K562 (cell line): ENCODE results near the gene ADRA1B. TPM values are rescaled to one million over a fixed set of nuclear protein-coding genes. Genes with fewer than 3 reads are reported as not detected.

Source experiments
- ATAC-seq: fragments of 200-7000 bp; cut with Tn5 transposase; 3 replicates; pipeline ENCODE4 v1.9.1; 2020; ENCODE audit warnings: moderate library complexity
- BruUV-seq: library from RNA; stranded (reverse); fragments of 400-500 nt; replicated peaks from 2 replicates; lab custom pipeline; 2021; lab: Mats Ljungman, UMichigan
- CTCF ChIA-PET: fragments of 300-600 bp; formaldehyde crosslinking; extraction: SDS; loops from one replicate; lab custom pipeline; 2021; ENCODE audit warnings: low intra/inter-chr PET ratio; lab: Yijun Ruan, JAX
- POLR2A ChIA-PET: fragments of 300-600, 350-650 bp; sonication (Branson Sonifier 250); formaldehyde crosslinking; extraction: SDS; loops from one replicate; lab custom pipeline; 2021; ENCODE audit warnings: antibody characterized with exemption, inconsistent platforms; lab: Yijun Ruan, JAX
- DNase-seq, 4 experiments: peaks; one replicate each; pipeline versions ENCODE4 v3.0.0 to v3.0.0-alpha.2; 2011 to 2018; ENCODE audit warnings: low spot score in 3 of 4, mixed read lengths in 3 of 4; ENCODE audit errors: extremely low read depth in 1 of 4
- FAIRE-seq: peaks from 2 replicates; lab custom pipeline; 2011; peaks lifted over from hg19 to GRCh38; lab: Jason Lieb, UNC
- H2AFZ ChIP-seq: 2 replicates; pipeline ENCODE4 v1.6.0; 2011; ENCODE audit warnings: low read depth, low read length, control low read depth, inconsistent platforms
- H3K27ac ChIP-seq: fragments of 200-600 bp; 3 replicates; pipeline ENCODE4 v1.8.0; 2011; ENCODE audit warnings: low read depth, mild to moderate bottlenecking, control low read depth, inconsistent platforms, low read length, moderate library complexity, mixed read lengths; ENCODE audit errors: extremely low read depth
- H3K27me3 ChIP-seq, 2 experiments: fragments of 300-600 bp in 1 of 2; 2 replicates in 1 of 2; 3 replicates in 1 of 2; pipeline versions ENCODE4 v1.6.0 to v1.8.0; 2011; ENCODE audit warnings: inconsistent platforms in 2 of 2, low read length in 2 of 2, mild to moderate bottlenecking in 1 of 2, mixed read lengths in 1 of 2, moderate library complexity in 1 of 2; ENCODE audit not compliant: control insufficient read depth in 2 of 2, insufficient read depth in 2 of 2
- H3K36me3 ChIP-seq: fragments of 300-600 bp; 3 replicates; pipeline ENCODE4 v1.8.0; 2011; ENCODE audit warnings: mild to moderate bottlenecking, low read length, inconsistent platforms; ENCODE audit not compliant: control insufficient read depth, insufficient read depth
- H3K4me1 ChIP-seq, 2 experiments: fragments of 200-600 bp in 1 of 2; replicated peaks in 1 of 2; 2 replicates in 1 of 2; 3 replicates in 1 of 2; pipeline versions ENCODE4 v1.5.1 to v1.8.0; 2011; ENCODE audit warnings: inconsistent platforms in 2 of 2, low read length in 2 of 2, mild to moderate bottlenecking in 1 of 2, mixed read lengths in 1 of 2, moderate library complexity in 1 of 2; ENCODE audit not compliant: control insufficient read depth in 2 of 2, insufficient read depth in 2 of 2
- H3K4me2 ChIP-seq: 2 replicates; pipeline ENCODE4 v1.6.1; 2011; ENCODE audit warnings: low read length, control low read depth, inconsistent platforms, mixed read lengths; ENCODE audit not compliant: insufficient read depth
- H3K4me3 ChIP-seq: fragments of 200-600 bp; sonication (generic), shearing (Covaris generic); 2 replicates; pipeline ENCODE4 v1.5.1; 2016; ENCODE audit warnings: control low read depth, inconsistent platforms
- H3K79me2 ChIP-seq: fragments of 200-600 bp; 3 replicates; pipeline ENCODE4 v1.8.0; 2011; ENCODE audit warnings: low read length, inconsistent platforms; ENCODE audit not compliant: control insufficient read depth, insufficient read depth
- H3K9ac ChIP-seq, 2 experiments: 2 replicates each; pipeline versions ENCODE4 v1.6.0 to v1.6.1; 2011; ENCODE audit warnings: low read depth in 2 of 2, low read length in 2 of 2, control low read depth in 1 of 2, inconsistent platforms in 1 of 2, mild to moderate bottlenecking in 1 of 2, mixed read lengths in 1 of 2; ENCODE audit not compliant: insufficient read depth in 1 of 2
- H3K9me1 ChIP-seq: one replicate; pipeline ENCODE4 v1.6.0; 2011; ENCODE audit warnings: inconsistent platforms, mild to moderate bottlenecking, low read length, moderate library complexity; ENCODE audit not compliant: control insufficient read depth, insufficient read depth
- H3K9me3 ChIP-seq: replicated peaks from 2 replicates; pipeline ENCODE4 v1.5.1; 2011; ENCODE audit warnings: low read depth, low read length, inconsistent platforms; ENCODE audit not compliant: control insufficient read depth, insufficient read depth
- H4K20me1 ChIP-seq: replicated peaks from 2 replicates; pipeline ENCODE4 v1.6.1; 2011; ENCODE audit warnings: low read length, inconsistent platforms, mixed read lengths; ENCODE audit not compliant: control insufficient read depth, insufficient read depth
- ELF1 ChIP-seq: fragments of 200-800 bp; sonication (Bioruptor generic); IDR thresholded peaks from 2 replicates; pipeline ENCODE4 v1.6.1; 2016; ENCODE audit warnings: missing genetic modification characterization, missing compliant biosample characterization
- GMEB1 ChIP-seq: fragments of 250-450 bp; sonication (Bioruptor Pico); IDR thresholded peaks from 2 replicates; pipeline ENCODE4 v1.4.0; 2020; ENCODE audit warnings: mild to moderate bottlenecking
- JUND ChIP-seq, 2 experiments: IDR thresholded peaks; 2 replicates in 1 of 2; 3 replicates in 1 of 2; pipeline ENCODE4 v1.6.1; 2011; ENCODE audit warnings: borderline replicate concordance in 2 of 2, low read depth in 2 of 2, low read length in 2 of 2, improper control_type of control experiment in 1 of 2, missing biosample characterization in 1 of 2, missing genetic modification characterization in 1 of 2, missing genetic modification reagents in 1 of 2
- NCOA6 ChIP-seq: fragments of 450-650 bp; IDR thresholded peaks from 2 replicates; pipeline ENCODE4 v1.6.1; 2017; ENCODE audit warnings: mild to moderate bottlenecking
- NCOR1 ChIP-seq: fragments of 450-650 bp; IDR thresholded peaks from 2 replicates; pipeline ENCODE4 v1.6.1; 2016; ENCODE audit warnings: mild to moderate bottlenecking, moderate library complexity
- NEUROD1 ChIP-seq: fragments of 150-350 bp; IDR thresholded peaks from 2 replicates; pipeline ENCODE4 v1.6.1; 2014; ENCODE audit warnings: borderline replicate concordance, low read length, low read depth; ENCODE audit not compliant: partially characterized antibody
- RBFOX2 ChIP-seq: fragments of 200-400 bp; formaldehyde crosslinking; IDR thresholded peaks from 2 replicates; pipeline ENCODE4 v1.6.1; 2017; ENCODE audit warnings: low read depth, mild to moderate bottlenecking, low read length, moderate library complexity
- WGBS: fragments of 100-300 bp; shearing (Covaris generic); methylation state at CpG from one replicate; pipeline ENCODE4 v1.1.6; 2016; ENCODE audit warnings: low coverage, mixed read lengths; ENCODE audit not compliant: insufficient coverage; ENCODE audit errors: missing lambda C conversion rate; 5-methylcytosine and 5-hydroxymethylcytosine counted together
- in situ Hi-C: fragments of 300-500 bp; cut with MboI; formaldehyde crosslinking; loops from 4 replicates; pipeline ENCODE4 v1.15.0; 2018; ENCODE audit warnings: inconsistent platforms, mixed read lengths
- intact Hi-C: fragments of 100-400 bp; cut with micrococcal nuclease; formaldehyde crosslinking; loops from 2 replicates; pipeline ENCODE4 v1.14.2; 2022
- polyA plus RNA-seq, 8 experiments: library from polyadenylated mRNA; depleted of rRNA in 4 of 8; stranded (reverse) in 5 of 8; unstranded in 3 of 8; fragments of >200 nt; fragmentation: Nextera tagmentation in 2 of 8; fragmentation: Illumina TruSeq in 1 of 8; extraction: Ambion mirVana in 2 of 8; extraction: Trizol in 1 of 8; gene quantifications; 2 replicates each; pipeline versions ENCODE4 v1.2.1 to v1.2.3, GENCODE V29; 2011 to 2014; ENCODE audit warnings: inconsistent platforms in 1 of 8, missing spikeins in 1 of 8
- total RNA-seq, 7 experiments: library from RNA; depleted of rRNA in 6 of 7; stranded (reverse); fragments of >200 nt in 6 of 7; fragmentation: Illumina TruSeq in 2 of 7; extraction: Trizol in 2 of 7; gene quantifications; 2 replicates each; pipeline versions ENCODE4 v1.2.1 to v1.2.3, GENCODE V29; 2011 to 2021; ENCODE audit warnings: low replicate concordance in 1 of 7

Gene ADRA1B
- total and polyA plus RNA-seq, 9 of the 15 experiments (the other 6 are each of a cell fraction or from before 2014, with no cell fraction given), result not detected

GRCh38 chr5:160009591-160009989 lies 93.3 kb downstream of the ADRA1B start:
- Histone ChIP-seq H3K9me1 (no peaks in the 10 kb centered on the region), H3K4me1 (peaks cover 3% of the 10 kb centered on the region in 2 experiments; a peak in 3 of 5 replicates), H3K36me3 (peaks cover 34% of the 10 kb centered on the region), H3K4me2 (peak overlapping the region; percentile 100), H3K9ac (peak overlapping the region; percentile 91 to 92), H4K20me1 (no peaks in the 10 kb centered on the region), H2AFZ (peak overlapping the region; percentile 99; the same call in 1 of the 2 replicates), H3K4me3 (peak overlapping the region; percentile 88), H3K27me3 (no peaks in the 10 kb centered on the region), H3K79me2 (peaks cover 27% of the 10 kb centered on the region), H3K27ac (peak overlapping the region; percentile 89), H3K9me3 (no peaks in the 10 kb centered on the region)
- DNase-seq (peak in 1 of 4 experiments; percentile 15), FAIRE-seq (no peak), ATAC-seq (peak; percentile 58)
- CTCF ChIA-PET, result no interaction called here
- WGBS, result under 1% methylated on average over 11 of the region's 11 CpGs
- no TSS peak for BruUV-seq
- in situ Hi-C loops (no loop called here), intact Hi-C loops (no loop called here)
- POLR2A ChIA-PET, result interaction anchor here (0.7 to 2.5 kb wide), 4 partner anchors 9 to 187 kb away, joined by 3 to 23 read pairs (median 4); no protein-coding TSS in a partner anchor
- TF ChIP-seq NCOR1 (no peak), JUND (IDR thresholded peaks at IDR 0.05; ENCODE audit: borderline replicate concordance, low read depth, low read length) (no peak), JUND (tag; IDR thresholded peaks at IDR 0.05; ENCODE audit: borderline replicate concordance, low read depth, low read length) (no peak), GMEB1 (CRISPR knock-in tag) (no peak), NEUROD1 (no peak), RBFOX2 (0 out of 2 replicates have a peak, but pooled peaks have one; percentile 26), ELF1 (tag) (no peak), NCOA6 (no peak)
